Stomach (tissue), 9 donors: ENCODE measurements around the gene MMS19. TPM values are rescaled to one million over a fixed set of nuclear protein-coding genes. Genes with fewer than 3 reads are reported as not detected.

Source experiments
- DNase-seq, 2 donors: peaks; one replicate each; pipeline versions ENCODE4 v3.0.0 to v3.0.0-alpha.2; 2013 to 2019
- H3K27ac ChIP-seq, 5 donors: fragments of 200-600 bp in 4 of 5; sonication (generic) in 4 of 5; one replicate each; pipeline ENCODE4 v1.5.1; 2013 to 2019; ENCODE audit warnings: mild to moderate bottlenecking in 1 of 5, moderate library complexity in 1 of 5
- H3K27me3 ChIP-seq, 3 donors: fragments of 200-600 bp; sonication (generic); one replicate each; pipeline ENCODE4 v1.5.1; 2017 to 2019; ENCODE audit warnings: mixed run types in 1 of 3
- H3K36me3 ChIP-seq, 4 donors: fragments of 200-600 bp; sonication (generic); 1 replicate in 3 of 4; 2 replicates in 1 of 4; pipeline ENCODE4 v1.5.1; 2016 to 2019
- H3K4me1 ChIP-seq, 4 donors: fragments of 200-600 bp; sonication (generic); one replicate each; pipeline ENCODE4 v1.5.1; 2016 to 2019
- H3K4me3 ChIP-seq, 4 donors: fragments of 200-600 bp; sonication (generic) in 3 of 4; one replicate each; pipeline ENCODE4 v1.5.1; 2016 to 2019; ENCODE audit warnings: mild to moderate bottlenecking in 1 of 4
- H3K9me3 ChIP-seq, 4 donors: fragments of 200-600 bp; sonication (generic); one replicate each; pipeline ENCODE4 v1.5.1; 2016 to 2019
- CTCF ChIP-seq, 7 experiments: fragments of 450-650 bp in 4 of 7; fragments of 200-600 bp in 3 of 7; sonication (generic) in 3 of 7; IDR thresholded peaks; one replicate each; pipeline ENCODE4 v1.5.1; 2016 to 2019; ENCODE audit warnings: antibody characterized with exemption in 7 of 7, control low read depth in 2 of 7, mild to moderate bottlenecking in 1 of 7
- EP300 ChIP-seq: sonication (generic); formaldehyde crosslinking; IDR thresholded peaks from one replicate; pipeline ENCODE4 v1.6.1; 2017; ENCODE audit warnings: antibody characterized with exemption
- POLR2A ChIP-seq, 4 donors: fragments of 450-650 bp; IDR thresholded peaks; one replicate each; pipeline ENCODE4 v1.6.1; 2016; ENCODE audit warnings: antibody characterized with exemption in 4 of 4, control low read depth in 2 of 4, mild to moderate bottlenecking in 1 of 4, moderate library complexity in 1 of 4
- POLR2AphosphoS5 ChIP-seq, 3 donors: sonication (generic); formaldehyde crosslinking; IDR thresholded peaks; one replicate each; pipeline ENCODE4 v1.6.1; 2016; ENCODE audit warnings: antibody characterized with exemption in 3 of 3
- WGBS, 5 donors: extraction: QIAGEN DNeasy Blood & Tissue Kit in 3 of 5; methylation state at CpG; one replicate each; pipeline versions ENCODE4 v1.1.5 to v1.1.7; 2013 to 2018; 5-methylcytosine and 5-hydroxymethylcytosine counted together
- intact Hi-C: fragments of 100-400 bp; cut with DNase I; formaldehyde crosslinking; loops from one replicate; pipeline ENCODE4 v1.15.1; 2023; ENCODE audit warnings: low total_unique reads
- polyA plus RNA-seq, 3 donors: library from polyadenylated mRNA; stranded (reverse); fragments of 200-250 nt; gene quantifications; one replicate each; pipeline ENCODE4 v1.2.3, GENCODE V29; 2013
- total RNA-seq, 5 donors: library from RNA; depleted of rRNA; stranded (reverse); fragments of >200 nt; gene quantifications; one replicate each; pipeline versions ENCODE4 v1.1.0 to v1.2.3, GENCODE V29; 2014 to 2016
- donor health status: healthy with polysubstance abuse.
- donor health status: Bipolar disorder and iron deficiency.
- donor health status: healthy.

The MMS19 gene
- total and polyA plus RNA-seq, 8 donors, result 30.9 to 146 (median 58.4) TPM

GRCh38 chr10:97508342-97508741 is 10.1 kb upstream of the MMS19 start:
- H3K36me3 ChIP-seq, result no peaks in the 10 kb centered on the region
- H3K9me3 ChIP-seq, result no peaks in the 10 kb centered on the region
- H3K27me3 ChIP-seq, result no peaks in the 10 kb centered on the region
- WGBS, 5 donors, result 9 to 40% (median 29%) methylated on average over 1 of the region's 1 CpG
- TF ChIP-seq CTCF (IDR thresholded peaks at IDR 0.05) (no peak), POLR2AphosphoS5 (IDR thresholded peaks at IDR 0.05) (no peak), POLR2A (IDR thresholded peaks at IDR 0.05) (no peak), EP300 (no peak)
- peaks cover 0 to 18% (median 7%) of the 10 kb centered on the region in 4 donors for H3K4me1 ChIP-seq
- no peak overlapping the region for H3K4me3 ChIP-seq
- intact Hi-C loops, result no loop called here
- no peak for DNase-seq
- no peak overlapping the region for H3K27ac ChIP-seq

GRCh38 chr10:97506199-97506991 is 8.2 kb upstream of the MMS19 start:
- Histone ChIP-seq H3K4me1 (peaks cover 0 to 8% (median 0%) of the 10 kb centered on the region in 4 donors), H3K9me3 (no peaks in the 10 kb centered on the region), H3K27ac (no peak overlapping the region), H3K4me3 (no peak overlapping the region), H3K27me3 (no peaks in the 10 kb centered on the region), H3K36me3 (no peaks in the 10 kb centered on the region)
- 80 to 85% (median 83%) methylated on average over 3 of the region's 3 CpGs for WGBS, 5 donors
- TF ChIP-seq POLR2A (IDR thresholded peaks at IDR 0.05) (no peak), CTCF (IDR thresholded peaks at IDR 0.05) (no peak), POLR2AphosphoS5 (IDR thresholded peaks at IDR 0.05) (no peak), EP300 (no peak)
- no peak for DNase-seq
- intact Hi-C loops, result no loop called here

GRCh38 chr10:97505152-97505551 is 6.9 kb upstream of the MMS19 start:
- Histone ChIP-seq H3K9me3 (no peaks in the 10 kb centered on the region), H3K27me3 (no peaks in the 10 kb centered on the region), H3K36me3 (no peaks in the 10 kb centered on the region), H3K27ac (no peak overlapping the region), H3K4me1 (peaks cover under 1 to 21% (median 5%) of the 10 kb centered on the region in 4 donors), H3K4me3 (no peak overlapping the region)
- TF ChIP-seq POLR2A (IDR thresholded peaks at IDR 0.05) (no peak), POLR2AphosphoS5 (IDR thresholded peaks at IDR 0.05) (no peak), EP300 (no peak), CTCF (IDR thresholded peaks at IDR 0.05) (no peak)
- intact Hi-C loops, result no loop called here
- 65 to 79% (median 74%) methylated on average over 1 of the region's 1 CpG for WGBS, 5 donors
- no peak for DNase-seq

GRCh38 chr10:97503406-97503805 is 5.2 kb upstream of the MMS19 start:
- intact Hi-C loops, result no loop called here
- H3K27ac ChIP-seq, result no peak overlapping the region
- no peaks in the 10 kb centered on the region for H3K36me3 ChIP-seq
- no peaks in the 10 kb centered on the region for H3K27me3 ChIP-seq
- H3K4me1 ChIP-seq, result peaks cover 9 to 26% (median 12%) of the 10 kb centered on the region in 4 donors
- no peaks in the 10 kb centered on the region for H3K9me3 ChIP-seq
- WGBS, 5 donors, result 68 to 83% (median 81%) methylated on average over 3 of the region's 3 CpGs
- no peak for DNase-seq
- H3K4me3 ChIP-seq, result no peak overlapping the region
- TF ChIP-seq EP300 (no peak), POLR2AphosphoS5 (IDR thresholded peaks at IDR 0.05) (no peak), CTCF (IDR thresholded peaks at IDR 0.05) (no peak), POLR2A (IDR thresholded peaks at IDR 0.05) (no peak)
